Islet precursor cell (in vitro differentiated cells): ENCODE data around the gene SHLD1.

Experiments
- DNase-seq: peaks from one replicate; pipeline ENCODE4 v3.0.0-alpha.2; 2018

SHLD1 gene

GRCh38 chr20:5825130-5825719, 75.0 kb downstream of the SHLD1 start:
- DNase-seq = no peak

- DNase-seq = no peak
Measured at GRCh38 chr20:5827098-5827853, 77.1 kb downstream of the SHLD1 start.

- DNase-seq = no peak
Measured at GRCh38 chr20:5827861-5828260, 77.7 kb downstream of the SHLD1 start.

- DNase-seq = no peak
Measured at GRCh38 chr20:5829241-5829809, 79.1 kb downstream of the SHLD1 start.

- DNase-seq = no peak
Measured at GRCh38 chr20:5831539-5832237, 81.5 kb downstream of the SHLD1 start.

- DNase-seq = no peak
Measured at GRCh38 chr20:5833309-5833941, 83.2 kb downstream of the SHLD1 start.

GRCh38 chr20:5834436-5835005, 84.3 kb downstream of the SHLD1 start:
- DNase-seq = no peak

GRCh38 chr20:5835321-5835821, 85.2 kb downstream of the SHLD1 start:
- DNase-seq = no peak

GRCh38 chr20:5835871-5836270, 85.7 kb downstream of the SHLD1 start:
- DNase-seq = no peak

GRCh38 chr20:5836569-5836968, 86.4 kb downstream of the SHLD1 start:
- no peak for DNase-seq

- no peak for DNase-seq
Measured at GRCh38 chr20:5840411-5841002, 90.3 kb downstream of the SHLD1 start.

GRCh38 chr20:5841522-5841921, 91.3 kb downstream of the SHLD1 start:
- no peak for DNase-seq

GRCh38 chr20:5842465-5842864, 92.3 kb downstream of the SHLD1 start:
- DNase-seq = no peak

- no peak for DNase-seq
Measured at GRCh38 chr20:5843054-5843592, 92.9 kb downstream of the SHLD1 start.

- no peak for DNase-seq
Measured at GRCh38 chr20:5844063-5844681, 94.0 kb downstream of the SHLD1 start.

GRCh38 chr20:5845681-5846615, 95.7 kb downstream of the SHLD1 start:
- DNase-seq = no peak

- no peak for DNase-seq
Measured at GRCh38 chr20:5848711-5849505, 98.7 kb downstream of the SHLD1 start.

GRCh38 chr20:5855939-5856338, 105.7 kb downstream of the SHLD1 start:
- DNase-seq = no peak

- DNase-seq = no peak
Measured at GRCh38 chr20:5859608-5860007, 109.4 kb downstream of the SHLD1 start.

GRCh38 chr20:5862703-5863039, 112.5 kb downstream of the SHLD1 start:
- no peak for DNase-seq
